22Rv1 (cell line): ENCODE measurements around the gene DNAH10.

Source experiments
- H3K27ac ChIP-seq: fragments of 450-650 bp; 2 replicates; pipeline ENCODE4 v1.5.1; 2017
- CTCF ChIP-seq: fragments of 450-650 bp; IDR thresholded peaks from 2 replicates; pipeline ENCODE4 v1.5.1; 2017; ENCODE audit warnings: mild to moderate bottlenecking
- ZFX ChIP-seq: fragments of 450-650 bp; IDR thresholded peaks from 2 replicates; pipeline ENCODE4 v1.6.1; 2017; ENCODE audit warnings: antibody characterized with exemption, borderline replicate concordance

The DNAH10 gene

GRCh38 chr12:123720141-123720814 lies 41.8 kb upstream of the DNAH10 start:
- no peak overlapping the region for H3K27ac ChIP-seq
- TF ChIP-seq CTCF (no peak), ZFX (no peak)

- no peak for TF ChIP-seq ZFX
- TF ChIP-seq CTCF, result no peak
- no peak overlapping the region for H3K27ac ChIP-seq
Measured at GRCh38 chr12:123721245-123721644, 40.9 kb upstream of the DNAH10 start.

DNA sequence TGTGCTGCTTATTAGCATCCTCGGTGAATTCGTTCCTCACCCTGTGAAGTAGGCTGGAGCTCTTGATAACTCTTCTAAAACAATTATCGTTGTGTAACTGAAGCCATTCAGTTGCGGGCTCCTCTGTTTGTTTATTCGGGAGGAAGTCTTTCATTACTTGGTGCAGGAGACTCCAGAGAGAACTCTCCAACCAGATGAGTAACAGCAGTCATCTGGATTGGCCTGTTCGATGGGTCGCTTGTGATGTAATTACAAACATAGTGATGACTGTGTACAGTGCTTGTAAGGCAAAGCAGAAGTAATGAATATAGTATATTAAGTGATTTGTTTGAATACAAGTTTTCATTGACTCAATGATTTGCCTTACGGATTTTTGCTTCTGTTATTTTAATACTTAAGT lies 39.1 kb upstream of the DNAH10 start:
- no peak overlapping the region for H3K27ac ChIP-seq
- TF ChIP-seq ZFX, result no peak
- no peak for TF ChIP-seq CTCF

GRCh38 chr12:123723765-123724164 lies 38.3 kb upstream of the DNAH10 start:
- TF ChIP-seq ZFX (no peak), CTCF (no peak)
- no peak overlapping the region for H3K27ac ChIP-seq

DNA sequence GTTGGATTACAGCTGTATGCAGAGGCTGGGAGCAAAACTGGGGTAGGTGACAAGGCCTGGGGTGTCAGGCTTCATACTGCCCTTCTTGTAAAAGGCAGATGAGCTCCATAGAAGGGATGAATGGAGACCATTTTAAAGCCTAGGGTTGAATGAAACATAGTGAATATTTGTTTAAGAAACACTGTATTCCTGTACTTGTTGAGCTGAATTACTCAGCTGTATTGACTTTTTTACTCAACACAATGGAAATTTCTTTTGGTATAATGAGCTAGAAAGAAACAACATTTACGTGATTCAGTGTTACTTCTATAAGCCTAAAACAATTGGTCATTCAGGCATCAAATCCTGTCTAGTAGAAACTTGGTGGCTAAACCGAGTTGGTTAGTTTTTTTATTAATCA lies 35.9 kb upstream of the DNAH10 start:
- TF ChIP-seq ZFX, result no peak
- TF ChIP-seq CTCF, result no peak
- H3K27ac ChIP-seq, result no peak overlapping the region

DNA sequence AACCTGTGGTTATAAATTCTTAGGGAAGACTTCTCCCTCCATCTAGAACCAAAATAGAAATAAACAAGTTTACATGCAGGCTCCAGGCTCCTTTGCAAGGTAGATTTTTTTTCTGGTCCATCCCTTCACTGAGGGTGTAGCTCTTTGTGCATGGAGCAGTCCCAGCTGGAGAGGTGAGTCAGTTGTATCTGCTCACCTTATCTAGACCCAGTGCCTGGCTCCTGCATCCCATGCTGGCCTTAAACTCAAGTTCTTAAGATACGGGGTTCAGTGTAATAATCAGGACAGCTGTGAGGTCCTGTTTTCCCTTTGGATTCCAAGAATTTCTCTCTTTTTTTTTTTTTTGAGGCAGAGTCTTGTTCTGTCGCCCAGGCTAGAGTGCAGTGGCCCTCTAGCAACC lies 35.1 kb upstream of the DNAH10 start:
- H3K27ac ChIP-seq, result no peak overlapping the region
- no peak for TF ChIP-seq CTCF

DNA sequence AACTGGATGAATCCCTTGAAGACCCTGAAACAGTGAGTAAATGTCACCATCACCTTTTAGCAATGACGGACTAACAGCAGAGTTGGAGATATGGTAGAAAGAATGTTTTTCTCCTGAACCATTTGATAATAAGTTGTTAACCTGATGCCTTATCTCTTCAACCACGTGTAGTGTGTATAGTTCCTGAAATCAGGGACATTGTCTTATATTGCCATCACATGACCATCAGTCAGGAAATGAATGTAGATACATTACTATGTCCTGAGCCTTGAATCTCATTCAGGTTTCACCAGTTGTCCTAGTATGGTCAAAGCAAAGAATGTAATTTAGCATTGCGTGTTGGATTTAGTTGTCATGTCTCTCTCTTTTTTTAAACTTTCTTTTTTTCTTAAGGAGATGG lies 34.2 kb upstream of the DNAH10 start:
- TF ChIP-seq ZFX (no peak), CTCF (no peak)
- H3K27ac ChIP-seq, result no peak overlapping the region
